ENCODE results near the gene TIAM1. TPM values are rescaled to one million over a fixed set of nuclear protein-coding genes. Genes with fewer than 3 reads are reported as not detected.
A peak's percentile ranks its signal among the peaks of the same experiment; 100 is the strongest.

The TIAM1 gene
- total and polyA plus RNA-seq, 4 donors: 3.5 to 58.0 (median 11.8) TPM

GRCh38 chr21:31194510-31195293 is 149.4 kb downstream of the TIAM1 start:
- WGBS, 2 donors: 75 to 83% methylated on average over 5 of the region's 5 CpGs
- Histone ChIP-seq H3K9ac (ENCODE audit: insufficient read depth in 1 of 2, low read length in 2 of 2) (no peak overlapping the region), H3K27ac (ENCODE audit: low read depth in 1 of 2, low read length in 1 of 2) (no peak overlapping the region), H3K4me3 (no peak overlapping the region), H3K36me3 (ENCODE audit: control insufficient read depth in 4 of 4, insufficient read depth in 4 of 4, low read length in 4 of 4) (peaks cover 0 to 7% (median 4%) of the 10 kb centered on the region in 4 donors), H3K4me1 (ENCODE audit: control insufficient read depth in 5 of 5, insufficient read depth in 5 of 5, low read length in 5 of 5) (peaks cover 0 to 13% (median 0%) of the 10 kb centered on the region in 5 donors), H3K9me3 (ENCODE audit: control insufficient read depth in 4 of 4, insufficient read depth in 3 of 4, low read length in 3 of 4) (no peaks in the 10 kb centered on the region), H3K27me3 (ENCODE audit: control insufficient read depth in 3 of 3, insufficient read depth in 3 of 3, low read length in 2 of 3) (no peaks in the 10 kb centered on the region)
- TF ChIP-seq, protein P1, sequence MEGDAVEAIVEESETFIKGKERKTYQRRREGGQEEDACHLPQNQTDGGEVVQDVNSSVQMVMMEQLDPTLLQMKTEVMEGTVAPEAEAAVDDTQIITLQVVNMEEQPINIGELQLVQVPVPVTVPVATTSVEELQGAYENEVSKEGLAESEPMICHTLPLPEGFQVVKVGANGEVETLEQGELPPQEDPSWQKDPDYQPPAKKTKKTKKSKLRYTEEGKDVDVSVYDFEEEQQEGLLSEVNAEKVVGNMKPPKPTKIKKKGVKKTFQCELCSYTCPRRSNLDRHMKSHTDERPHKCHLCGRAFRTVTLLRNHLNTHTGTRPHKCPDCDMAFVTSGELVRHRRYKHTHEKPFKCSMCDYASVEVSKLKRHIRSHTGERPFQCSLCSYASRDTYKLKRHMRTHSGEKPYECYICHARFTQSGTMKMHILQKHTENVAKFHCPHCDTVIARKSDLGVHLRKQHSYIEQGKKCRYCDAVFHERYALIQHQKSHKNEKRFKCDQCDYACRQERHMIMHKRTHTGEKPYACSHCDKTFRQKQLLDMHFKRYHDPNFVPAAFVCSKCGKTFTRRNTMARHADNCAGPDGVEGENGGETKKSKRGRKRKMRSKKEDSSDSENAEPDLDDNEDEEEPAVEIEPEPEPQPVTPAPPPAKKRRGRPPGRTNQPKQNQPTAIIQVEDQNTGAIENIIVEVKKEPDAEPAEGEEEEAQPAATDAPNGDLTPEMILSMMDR (IDR thresholded peaks at IDR 0.05; ENCODE audit: control extremely low read depth, extremely low read depth): no peak
- DNase-seq (peak in 1 of 3 donors; percentile 33), ATAC-seq (ENCODE audit: insufficient read depth, low FRiP score) (no peak)

GRCh38 chr21:31193761-31194160 is 150.3 kb downstream of the TIAM1 start:
- H3K36me3 ChIP-seq (ENCODE audit: control insufficient read depth in 4 of 4, insufficient read depth in 4 of 4, low read length in 4 of 4): peaks cover 0 to 7% (median 4%) of the 10 kb centered on the region in 4 donors
- no peaks in the 10 kb centered on the region for H3K9me3 ChIP-seq (ENCODE audit: control insufficient read depth in 4 of 4, insufficient read depth in 3 of 4, low read length in 3 of 4)
- no peak overlapping the region for H3K27ac ChIP-seq (ENCODE audit: low read depth in 1 of 2, low read length in 1 of 2)
- H3K27me3 ChIP-seq (ENCODE audit: control insufficient read depth in 3 of 3, insufficient read depth in 3 of 3, low read length in 2 of 3): no peaks in the 10 kb centered on the region
- no peak for DNase-seq
- 94 to 97% methylated on average over 12 of the region's 12 CpGs for WGBS, 2 donors
- H3K4me1 ChIP-seq (ENCODE audit: control insufficient read depth in 5 of 5, insufficient read depth in 5 of 5, low read length in 5 of 5): peaks cover 0 to 14% (median 0%) of the 10 kb centered on the region in 5 donors
- no peak for ATAC-seq (ENCODE audit: insufficient read depth, low FRiP score)
- no peak overlapping the region for H3K9ac ChIP-seq (ENCODE audit: insufficient read depth in 1 of 2, low read length in 2 of 2)
- H3K4me3 ChIP-seq: no peak overlapping the region
- TF ChIP-seq, protein P1 (IDR thresholded peaks at IDR 0.05; ENCODE audit: control extremely low read depth, extremely low read depth): no peak

DNA sequence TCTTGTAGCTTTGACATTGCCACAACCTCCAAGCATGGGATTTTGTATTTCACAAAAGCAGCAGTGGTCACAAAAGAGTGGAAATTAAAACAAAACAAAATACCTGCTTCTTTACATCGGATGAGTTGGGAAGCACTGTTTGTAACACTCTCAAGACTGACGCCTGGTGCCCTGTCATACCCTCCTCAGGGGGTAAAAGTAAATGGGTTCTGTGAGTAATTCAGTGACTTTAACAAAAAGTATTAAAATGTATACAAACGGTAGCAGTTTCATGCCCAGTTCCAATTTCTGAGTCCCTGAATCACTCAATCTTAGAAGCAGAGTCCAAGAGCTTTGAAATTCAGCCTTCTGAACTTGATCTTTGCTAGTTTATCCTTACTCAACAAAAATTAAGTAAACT is 152.5 kb downstream of the TIAM1 start:
- Histone ChIP-seq H3K27ac (ENCODE audit: low read depth in 1 of 2, low read length in 1 of 2) (no peak overlapping the region), H3K9me3 (ENCODE audit: control insufficient read depth in 4 of 4, insufficient read depth in 3 of 4, low read length in 3 of 4) (no peaks in the 10 kb centered on the region), H3K27me3 (ENCODE audit: control insufficient read depth in 3 of 3, insufficient read depth in 3 of 3, low read length in 2 of 3) (no peaks in the 10 kb centered on the region), H3K9ac (ENCODE audit: insufficient read depth in 1 of 2, low read length in 2 of 2) (no peak overlapping the region), H3K4me1 (ENCODE audit: control insufficient read depth in 5 of 5, insufficient read depth in 5 of 5, low read length in 5 of 5) (peaks cover 0 to 14% (median 0%) of the 10 kb centered on the region in 5 donors), H3K4me3 (no peak overlapping the region), H3K36me3 (ENCODE audit: control insufficient read depth in 4 of 4, insufficient read depth in 4 of 4, low read length in 4 of 4) (peaks cover 0 to 6% (median 2%) of the 10 kb centered on the region in 4 donors)
- TF ChIP-seq, protein P1 (IDR thresholded peaks at IDR 0.05; ENCODE audit: control extremely low read depth, extremely low read depth): no peak
- ATAC-seq (ENCODE audit: insufficient read depth, low FRiP score) (no peak), DNase-seq (no peak)
- WGBS, 2 donors: 86% methylated on average over 3 of the region's 3 CpGs

All from lung (tissue), 12 donors.